Stomach (tissue), 4 donors: ENCODE results near the gene C3orf70.

Source experiments
- CTCF ChIP-seq, 7 experiments: fragments of 450-650 bp in 4 of 7; fragments of 200-600 bp in 3 of 7; sonication (generic) in 3 of 7; IDR thresholded peaks; one replicate each; pipeline ENCODE4 v1.5.1; 2016 to 2019; ENCODE audit warnings: antibody characterized with exemption in 7 of 7, control low read depth in 2 of 7, mild to moderate bottlenecking in 1 of 7
- POLR2A ChIP-seq, 4 donors: fragments of 450-650 bp; IDR thresholded peaks; one replicate each; pipeline ENCODE4 v1.6.1; 2016; ENCODE audit warnings: antibody characterized with exemption in 4 of 4, control low read depth in 2 of 4, mild to moderate bottlenecking in 1 of 4, moderate library complexity in 1 of 4

GRCh38 chr3:185052631-185053030, 100.2 kb downstream of the C3orf70 start:
- TF ChIP-seq CTCF (IDR thresholded peaks at IDR 0.05): no peak
- no peak for TF ChIP-seq POLR2A (IDR thresholded peaks at IDR 0.05)
